Measurements from ENCODE around the gene ZNF2. TPM values are rescaled to one million over a fixed set of nuclear protein-coding genes. Genes with fewer than 3 reads are reported as not detected.
A peak's percentile ranks its signal among the peaks of the same experiment; 100 is the strongest.

Gene ZNF2
- total and polyA plus RNA-seq, 2 of the 13 experiments (the other 11 are each of a cell fraction or from before 2014, with no cell fraction given), result 4.3 to 6.1 TPM

GRCh38 chr2:95121093-95121406, 44.6 kb upstream of the ZNF2 start (continued):
- TF ChIP-seq ZNF501 (CRISPR knock-in tag; IDR thresholded peaks at IDR 0.05), result no peak
- TF ChIP-seq MNT (IDR thresholded peaks at IDR 0.05), result no peak
- no peak for TF ChIP-seq CSRNP1 (CRISPR knock-in tag; IDR thresholded peaks at IDR 0.05)
- TF ChIP-seq AHR (CRISPR knock-in tag; IDR thresholded peaks at IDR 0.05), result no peak
- TF ChIP-seq CCAR2 (optimal IDR thresholded peaks at IDR 0.05; ENCODE audit: low read depth, low read length), result no peak
- TF ChIP-seq HNRNPH1 (optimal IDR thresholded peaks at IDR 0.05; ENCODE audit: low read depth, low read length), result no peak
- TF ChIP-seq ZNF121 (CRISPR knock-in tag; IDR thresholded peaks at IDR 0.05), result no peak
- no peak for TF ChIP-seq TGIF2 (CRISPR knock-in tag; IDR thresholded peaks at IDR 0.05)
- no peak for TF ChIP-seq ZNF749 (CRISPR knock-in tag; IDR thresholded peaks at IDR 0.05; ENCODE audit: borderline replicate concordance)
- 0 out of 2 replicates have a peak, but pooled peaks have one; percentile 10 for TF ChIP-seq ZNF138 (CRISPR knock-in tag; IDR thresholded peaks at IDR 0.05; ENCODE audit: low read depth)
- TF ChIP-seq ELF3 (CRISPR knock-in tag; IDR thresholded peaks at IDR 0.05), result no peak
- TF ChIP-seq GABPA (IDR thresholded peaks at IDR 0.05; ENCODE audit: low read depth, low read length), result no peak
- TF ChIP-seq GABPA (CRISPR knock-in tag; IDR thresholded peaks at IDR 0.05; ENCODE audit: low read depth), result no peak
- TF ChIP-seq ZNF17 (CRISPR knock-in tag; IDR thresholded peaks at IDR 0.05), result 0 out of 2 replicates have a peak, but pooled peaks have one; percentile 83
- TF ChIP-seq ZNF274 (CRISPR knock-in tag; IDR thresholded peaks at IDR 0.05), result no peak
- no peak for TF ChIP-seq KAT8 (CRISPR knock-in tag; IDR thresholded peaks at IDR 0.05)
- no peak for TF ChIP-seq CHD4 (IDR thresholded peaks at IDR 0.05; ENCODE audit: borderline replicate concordance, low read length)
- TF ChIP-seq HNF4A (CRISPR knock-in tag; IDR thresholded peaks at IDR 0.05), result peak; percentile 46; the same call in 1 of the 2 replicates
- no peak for TF ChIP-seq MYNN (CRISPR knock-in tag; IDR thresholded peaks at IDR 0.05; ENCODE audit: low read depth)
- no peak for TF ChIP-seq ZNF143 (CRISPR knock-in tag; IDR thresholded peaks at IDR 0.05)
- TF ChIP-seq MLXIP (CRISPR knock-in tag; IDR thresholded peaks at IDR 0.05; ENCODE audit: borderline replicate concordance), result no peak
- no peak for TF ChIP-seq POGZ (CRISPR knock-in tag; IDR thresholded peaks at IDR 0.05)
- TF ChIP-seq FOXO4 (CRISPR knock-in tag; conservative IDR thresholded peaks at IDR 0.05), result 0 out of 2 replicates have a peak, but pooled peaks have one; percentile 2
- no peak for TF ChIP-seq ZEB1 (IDR thresholded peaks at IDR 0.05; ENCODE audit: insufficient replicate concordance, low read depth)

All from HepG2 (cell line).